ENCODE data around the gene CCDC27.
A peak's percentile ranks its signal among the peaks of the same experiment; 100 is the strongest.

Gene CCDC27

DNA sequence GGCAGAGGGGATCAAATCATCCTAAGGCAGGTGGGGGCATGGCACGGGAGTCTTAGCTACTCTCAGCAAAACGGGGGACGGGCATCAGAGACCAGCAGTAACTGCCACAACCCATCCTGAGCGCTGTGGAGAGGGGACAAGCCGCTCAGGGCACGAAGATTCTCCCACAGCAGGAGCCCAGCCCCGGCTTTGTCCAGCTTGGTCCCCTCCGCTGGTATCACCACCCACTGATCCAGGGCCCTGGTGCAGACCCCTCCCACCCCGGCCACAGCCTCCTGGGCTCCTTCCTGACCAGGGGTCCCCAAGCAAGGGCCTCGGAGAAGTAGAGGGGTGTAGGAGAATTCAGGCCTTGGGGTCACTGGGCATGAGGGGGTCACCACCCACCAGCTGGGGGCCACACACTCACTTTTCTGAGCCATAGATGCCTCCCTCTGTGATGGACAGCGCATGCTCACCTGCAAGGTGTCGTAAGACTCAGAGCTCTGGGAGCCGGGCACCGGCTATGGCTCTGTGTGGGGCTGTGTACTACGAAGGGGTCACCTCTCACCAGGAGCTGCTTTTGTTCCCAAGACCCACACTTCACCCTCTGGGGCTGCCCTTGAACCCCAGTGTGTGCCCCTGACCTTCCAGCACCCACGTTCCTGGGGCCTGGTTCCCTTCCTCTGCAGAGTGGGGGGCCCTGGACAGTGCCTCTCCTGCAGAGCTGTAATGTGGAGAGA is 18.0 kb downstream of the CCDC27 start:
- no peaks in the 10 kb centered on the region for H3K27me3 Mint-ChIP-seq
- H3K4me3 Mint-ChIP-seq: peak overlapping the region; percentile 76
- H3K27ac Mint-ChIP-seq: no peak overlapping the region
- no peak for DNase-seq
- no peaks in the 10 kb centered on the region for H3K36me3 Mint-ChIP-seq (ENCODE audit: low read depth)
- peaks cover 15% of the 10 kb centered on the region for H3K4me1 Mint-ChIP-seq (ENCODE audit: low read depth)
- H3K9me3 Mint-ChIP-seq: no peaks in the 10 kb centered on the region

- Mint-ChIP-seq H3K9me3 (no peaks in the 10 kb centered on the region), H3K4me3 (peak overlapping the region; percentile 76), H3K36me3 (ENCODE audit: low read depth) (no peaks in the 10 kb centered on the region), H3K27me3 (no peaks in the 10 kb centered on the region), H3K27ac (peak overlapping the region; percentile 77), H3K4me1 (ENCODE audit: low read depth) (peaks cover 19% of the 10 kb centered on the region)
- DNase-seq: no peak
Observed at GRCh38 chr1:3771108-3772026, 19.1 kb downstream of the CCDC27 start.

GRCh38 chr1:3772027-3772714 is 19.9 kb downstream of the CCDC27 start:
- Mint-ChIP-seq H3K9me3 (no peaks in the 10 kb centered on the region), H3K27me3 (no peaks in the 10 kb centered on the region), H3K27ac (peak overlapping the region; percentile 77), H3K36me3 (ENCODE audit: low read depth) (no peaks in the 10 kb centered on the region), H3K4me3 (peak overlapping the region; percentile 76), H3K4me1 (ENCODE audit: low read depth) (peaks cover 19% of the 10 kb centered on the region)
- peak; percentile 91 for DNase-seq

- H3K27me3 Mint-ChIP-seq: no peaks in the 10 kb centered on the region
- peaks cover 19% of the 10 kb centered on the region for H3K4me1 Mint-ChIP-seq (ENCODE audit: low read depth)
- H3K27ac Mint-ChIP-seq: peak within 1 kb of the TSS; percentile 77
- H3K9me3 Mint-ChIP-seq: no peaks in the 10 kb centered on the region
- H3K36me3 Mint-ChIP-seq (ENCODE audit: low read depth): no peaks in the 10 kb centered on the region
- DNase-seq: peak; percentile 46
- peak within 1 kb of the TSS; percentile 76 for H3K4me3 Mint-ChIP-seq
Observed at GRCh38 chr1:3772715-3773571, 20.7 kb downstream of the CCDC27 start, which contains the start of gene SMIM1. SMIM1 (plus strand) TSS chr1:3772749; CDS start chr1:3775374, 2,625 bp downstream.

- no peak for DNase-seq
- H3K27me3 Mint-ChIP-seq: no peaks in the 10 kb centered on the region
- no peaks in the 10 kb centered on the region for H3K9me3 Mint-ChIP-seq
- H3K27ac Mint-ChIP-seq: no peak overlapping the region
- peaks cover 19% of the 10 kb centered on the region for H3K4me1 Mint-ChIP-seq (ENCODE audit: low read depth)
- no peak overlapping the region for H3K4me3 Mint-ChIP-seq
- no peaks in the 10 kb centered on the region for H3K36me3 Mint-ChIP-seq (ENCODE audit: low read depth)
Observed at GRCh38 chr1:3773572-3774275, 21.5 kb downstream of the CCDC27 start.

DNA sequence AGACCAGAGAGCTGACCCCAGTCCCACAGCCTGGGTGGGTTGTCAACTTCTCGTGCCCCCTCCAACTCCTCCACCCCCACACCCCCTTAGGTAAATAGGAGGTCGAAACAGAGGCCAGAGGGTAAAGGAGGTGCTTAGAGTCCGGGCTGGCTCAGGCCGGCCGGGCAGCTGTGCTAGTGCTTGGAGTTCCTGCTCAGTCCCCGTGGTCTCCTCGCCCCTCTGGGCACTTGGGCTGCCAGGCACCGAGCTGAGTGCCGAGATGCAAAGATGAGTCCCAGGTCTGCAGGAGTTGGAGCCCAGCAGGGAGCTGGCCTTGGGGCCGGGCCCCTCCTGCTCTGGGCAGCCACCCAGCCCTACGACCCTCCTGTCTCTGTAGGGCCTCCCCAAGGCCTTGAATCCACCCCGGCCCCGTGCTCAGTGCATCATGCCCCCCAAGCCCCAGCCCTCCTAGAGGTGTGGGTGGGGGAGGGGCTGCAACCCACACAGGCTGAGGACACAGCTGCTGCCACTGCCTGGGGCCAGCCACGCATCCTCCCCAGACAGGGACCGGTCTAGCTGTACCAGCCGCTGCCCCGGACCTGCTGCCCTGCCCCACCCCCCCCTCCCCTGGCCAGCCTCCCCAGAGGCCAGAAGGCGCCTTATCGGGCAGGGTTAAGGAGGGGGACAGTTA is 22.2 kb downstream of the CCDC27 start:
- H3K9me3 Mint-ChIP-seq: no peaks in the 10 kb centered on the region
- DNase-seq: no peak
- peaks cover 19% of the 10 kb centered on the region for H3K4me1 Mint-ChIP-seq (ENCODE audit: low read depth)
- H3K27ac Mint-ChIP-seq: no peak overlapping the region
- peaks cover 6% of the 10 kb centered on the region for H3K36me3 Mint-ChIP-seq (ENCODE audit: low read depth)
- no peaks in the 10 kb centered on the region for H3K27me3 Mint-ChIP-seq
- H3K4me3 Mint-ChIP-seq: no peak overlapping the region

DNA sequence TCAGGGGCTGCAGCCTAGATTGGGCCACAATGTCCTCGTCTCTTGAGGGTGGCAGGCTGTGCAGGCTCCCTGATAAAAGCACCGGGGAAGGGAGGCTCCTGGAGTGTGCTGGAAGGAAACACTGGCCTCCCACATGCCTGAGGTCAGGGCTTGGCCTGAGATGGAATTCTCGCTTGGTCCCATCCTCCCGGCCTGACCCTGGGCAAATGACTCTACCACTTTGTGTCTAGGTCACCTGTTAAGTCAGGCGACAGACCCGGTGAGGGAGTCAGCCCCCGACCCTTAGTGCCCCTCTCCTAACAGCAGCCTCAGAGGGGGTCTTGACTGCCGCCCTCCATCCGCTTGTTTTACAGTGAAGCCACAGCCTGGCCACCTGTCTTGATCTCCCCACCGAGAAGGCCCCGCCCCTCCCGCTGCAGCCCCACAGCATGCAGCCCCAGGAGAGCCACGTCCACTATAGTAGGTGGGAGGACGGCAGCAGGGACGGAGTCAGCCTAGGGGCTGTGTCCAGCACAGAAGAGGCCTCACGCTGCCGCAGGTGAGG is 22.8 kb downstream of the CCDC27 start:
- H3K4me1 Mint-ChIP-seq (ENCODE audit: low read depth): peaks cover 19% of the 10 kb centered on the region
- no peaks in the 10 kb centered on the region for H3K27me3 Mint-ChIP-seq
- peaks cover 12% of the 10 kb centered on the region for H3K36me3 Mint-ChIP-seq (ENCODE audit: low read depth)
- no peak for DNase-seq
- no peak overlapping the region for H3K4me3 Mint-ChIP-seq
- no peaks in the 10 kb centered on the region for H3K9me3 Mint-ChIP-seq
- no peak overlapping the region for H3K27ac Mint-ChIP-seq

GRCh38 chr1:3775490-3776230 is 23.4 kb downstream of the CCDC27 start:
- H3K4me1 Mint-ChIP-seq (ENCODE audit: low read depth): peaks cover 19% of the 10 kb centered on the region
- H3K27me3 Mint-ChIP-seq: no peaks in the 10 kb centered on the region
- DNase-seq: peak; percentile 62
- no peak overlapping the region for H3K27ac Mint-ChIP-seq
- peaks cover 19% of the 10 kb centered on the region for H3K36me3 Mint-ChIP-seq (ENCODE audit: low read depth)
- H3K4me3 Mint-ChIP-seq: no peak overlapping the region
- H3K9me3 Mint-ChIP-seq: no peaks in the 10 kb centered on the region

DNA sequence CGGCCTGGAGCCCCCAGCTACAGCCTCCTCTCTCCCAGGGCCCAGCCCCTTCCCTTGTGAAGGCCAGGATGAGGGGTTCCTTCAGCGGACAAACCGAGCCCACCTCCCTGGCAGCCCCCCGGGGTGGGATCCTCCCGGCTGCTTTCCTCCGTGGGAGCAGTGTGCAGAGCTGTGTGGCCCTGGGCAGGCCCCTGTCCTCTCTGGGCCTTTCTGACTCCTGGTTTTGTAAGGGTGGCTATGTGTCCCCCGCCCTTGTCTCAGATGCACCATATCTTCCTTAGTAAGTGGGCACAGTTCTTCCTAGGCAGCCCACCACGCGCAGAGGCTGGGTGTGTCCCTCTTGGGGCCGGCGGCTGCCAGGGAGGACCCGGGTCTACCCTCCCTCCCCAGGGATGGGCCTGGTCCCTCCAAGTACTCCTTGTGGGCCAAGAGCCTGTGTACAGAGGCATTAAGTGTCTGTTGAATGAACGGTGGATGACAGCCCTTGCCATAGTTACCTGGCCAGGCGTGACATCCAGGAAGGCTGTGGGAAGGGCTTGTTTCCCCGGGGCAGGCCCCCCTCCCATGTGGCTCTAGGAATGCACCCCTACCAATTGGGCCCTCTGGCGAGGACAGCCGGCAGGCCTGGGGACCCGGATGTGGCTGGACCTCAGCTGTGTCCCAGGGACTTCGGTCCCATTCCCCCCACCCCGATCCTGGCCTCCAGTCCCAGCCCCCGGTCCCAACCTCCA is 24.1 kb downstream of the CCDC27 start:
- Mint-ChIP-seq H3K4me3 (no peak overlapping the region), H3K9me3 (no peaks in the 10 kb centered on the region), H3K4me1 (ENCODE audit: low read depth) (peaks cover 11% of the 10 kb centered on the region), H3K27me3 (no peaks in the 10 kb centered on the region), H3K36me3 (ENCODE audit: low read depth) (peaks cover 26% of the 10 kb centered on the region), H3K27ac (no peak overlapping the region)
- no peak for DNase-seq

DNA sequence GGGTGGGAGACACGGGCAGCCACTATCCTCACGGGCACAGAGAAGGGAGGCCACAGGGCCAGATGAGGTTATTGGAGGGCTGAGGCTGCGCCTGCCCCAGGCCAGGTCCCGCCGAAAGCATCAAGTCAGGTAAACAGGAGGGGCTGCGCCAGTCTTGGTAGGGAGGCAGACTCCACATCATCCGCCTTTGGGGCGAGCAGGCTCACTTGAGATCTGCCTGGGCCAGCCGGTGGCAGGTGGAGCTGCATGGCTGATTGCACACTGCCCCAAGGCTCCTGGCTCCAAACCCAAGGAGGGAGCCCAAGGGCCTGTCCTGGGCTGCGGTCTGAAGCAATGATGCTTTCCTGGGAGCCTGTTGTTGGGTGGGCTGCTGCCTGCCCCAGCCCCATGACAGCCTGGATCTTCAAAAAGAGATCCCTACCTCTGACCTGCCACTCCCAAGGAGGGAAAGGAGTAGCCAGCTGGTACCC is 24.9 kb downstream of the CCDC27 start:
- DNase-seq: no peak
- Mint-ChIP-seq H3K27ac (no peak overlapping the region), H3K9me3 (no peaks in the 10 kb centered on the region), H3K27me3 (no peaks in the 10 kb centered on the region), H3K4me1 (ENCODE audit: low read depth) (peaks cover 6% of the 10 kb centered on the region), H3K4me3 (no peak overlapping the region), H3K36me3 (ENCODE audit: low read depth) (peaks cover 33% of the 10 kb centered on the region)

DNA sequence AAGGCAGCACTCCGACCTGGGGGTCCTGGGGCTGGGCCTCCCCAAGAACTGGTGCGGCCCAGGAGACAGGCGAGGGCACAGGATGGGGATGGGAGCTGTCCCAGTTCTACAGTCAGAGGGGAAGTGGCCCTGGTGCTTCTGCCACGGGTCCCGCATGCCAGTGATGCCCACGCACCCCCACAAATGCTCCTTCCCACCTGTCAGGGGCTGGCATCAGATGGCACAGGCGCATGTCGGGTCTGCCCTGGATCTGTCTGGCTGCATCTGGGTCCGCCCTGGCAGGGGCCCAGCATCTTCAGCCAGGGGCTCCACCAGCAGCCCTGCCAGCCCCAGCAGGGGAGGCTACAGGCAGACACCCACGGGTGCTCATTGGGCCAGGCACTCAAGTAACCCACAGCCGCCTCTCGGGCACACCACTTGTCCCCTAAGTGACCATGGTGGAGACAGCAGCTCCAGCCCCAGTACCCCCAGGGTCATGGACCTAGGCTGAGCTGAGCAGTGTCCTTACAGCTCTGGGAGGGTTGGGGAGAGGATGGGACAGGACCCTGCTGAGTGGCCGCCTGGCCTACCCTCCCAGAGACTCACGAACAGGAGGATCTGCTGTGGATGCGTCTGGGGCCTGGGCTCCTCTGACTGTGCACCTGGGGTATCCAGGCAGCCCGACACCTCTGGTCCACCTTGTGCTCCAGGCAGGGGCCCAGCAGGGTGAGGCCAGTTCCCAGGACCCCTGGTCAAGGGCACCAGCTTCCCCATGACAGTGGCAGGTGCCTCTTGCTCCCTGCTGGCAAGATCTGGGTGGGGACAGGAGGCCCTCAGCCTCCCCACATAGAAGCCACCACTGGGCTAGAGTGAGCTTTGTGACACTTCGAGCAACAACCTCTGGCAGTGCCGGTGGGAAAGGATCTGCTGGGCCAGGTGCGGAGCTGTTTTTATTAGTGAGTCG is 25.7 kb downstream of the CCDC27 start:
- Mint-ChIP-seq H3K4me1 (ENCODE audit: low read depth) (peaks cover 6% of the 10 kb centered on the region), H3K4me3 (no peak overlapping the region), H3K27me3 (no peaks in the 10 kb centered on the region), H3K27ac (no peak overlapping the region), H3K9me3 (no peaks in the 10 kb centered on the region), H3K36me3 (ENCODE audit: low read depth) (peaks cover 41% of the 10 kb centered on the region)
- no peak for DNase-seq

Measured in activated T-cell treated with anti-CD3 and anti-CD28 coated beads, Interleukin-2, amount 50 U/mL, for 24 hours (primary cell).